ENCODE results near the gene PRSS36. TPM values are rescaled to one million over a fixed set of nuclear protein-coding genes. Genes with fewer than 3 reads are reported as not detected.
"Not testable (repeated sequence)": the region's sequence is repeated elsewhere in the genome, so short reads cannot be mapped to it uniquely, and the experiment has no call there.

PRSS36 gene
- total RNA-seq, 1 experiment from 2014 or later = 0.17 TPM

DNA sequence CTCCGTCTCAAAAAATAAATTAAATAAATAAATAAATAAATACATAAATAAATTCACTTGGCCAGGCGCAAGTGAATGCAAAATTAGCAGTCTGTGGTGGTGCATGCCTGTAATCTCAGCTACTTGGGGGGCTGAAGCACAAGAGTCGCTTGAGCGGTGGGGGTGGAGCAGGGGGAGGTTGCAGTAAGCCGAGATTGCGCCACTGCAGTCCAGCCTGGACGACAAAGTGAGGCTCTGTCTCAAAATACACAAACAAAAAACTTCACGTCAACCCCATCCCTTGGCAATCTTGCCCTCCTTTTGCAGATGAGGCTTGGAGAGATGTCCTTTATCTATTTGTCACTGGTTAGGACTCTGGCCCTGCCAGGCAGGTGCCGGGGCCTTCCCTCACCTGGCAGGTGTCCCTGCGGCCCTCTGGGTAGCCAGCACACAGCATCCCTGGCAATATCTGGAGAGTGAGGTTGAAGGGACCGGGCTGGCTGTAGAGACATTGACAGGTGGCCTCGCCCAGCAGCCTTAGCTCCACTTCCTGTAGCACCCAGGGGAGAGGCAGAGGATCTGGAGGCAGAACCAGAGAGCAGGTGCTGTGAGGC lies 4.4 kb downstream of the PRSS36 start:
- in situ Hi-C loops (cut with HindIII; ENCODE audit: low pct_unique_long_range_greater_than_20kb, low sequenced_read_pairs) = no loop called here
- DNase-seq (ENCODE audit: low read depth) = no peak

DNA sequence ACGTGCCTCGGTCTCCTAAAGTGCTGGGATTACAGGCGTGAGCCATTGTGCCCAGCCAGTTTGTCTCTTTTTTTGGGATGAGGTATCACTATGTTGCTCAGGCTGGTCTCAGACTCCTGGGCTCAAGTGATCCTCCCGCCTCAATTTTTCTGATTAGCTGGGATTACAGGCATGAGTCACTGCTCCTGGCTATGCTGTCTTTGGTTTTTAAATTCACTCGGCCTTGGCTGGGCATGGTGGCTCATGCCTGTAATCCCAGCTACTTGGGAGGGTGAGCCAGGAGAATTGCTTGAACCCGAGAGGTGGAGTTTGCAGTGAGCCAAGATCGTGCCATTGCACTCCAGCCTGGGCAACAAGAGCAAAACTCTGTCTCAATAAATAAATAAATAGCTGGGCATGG lies 5.4 kb downstream of the PRSS36 start:
- DNase-seq (ENCODE audit: low read depth); in situ Hi-C loops (cut with HindIII; ENCODE audit: low pct_unique_long_range_greater_than_20kb, low sequenced_read_pairs): not testable (repeated sequence)

- DNase-seq (ENCODE audit: low read depth) = no peak
- in situ Hi-C loops (cut with HindIII; ENCODE audit: low pct_unique_long_range_greater_than_20kb, low sequenced_read_pairs) = no loop called here
Observed at GRCh38 chr16:31143694-31144148, 6.1 kb downstream of the PRSS36 start.

DNA sequence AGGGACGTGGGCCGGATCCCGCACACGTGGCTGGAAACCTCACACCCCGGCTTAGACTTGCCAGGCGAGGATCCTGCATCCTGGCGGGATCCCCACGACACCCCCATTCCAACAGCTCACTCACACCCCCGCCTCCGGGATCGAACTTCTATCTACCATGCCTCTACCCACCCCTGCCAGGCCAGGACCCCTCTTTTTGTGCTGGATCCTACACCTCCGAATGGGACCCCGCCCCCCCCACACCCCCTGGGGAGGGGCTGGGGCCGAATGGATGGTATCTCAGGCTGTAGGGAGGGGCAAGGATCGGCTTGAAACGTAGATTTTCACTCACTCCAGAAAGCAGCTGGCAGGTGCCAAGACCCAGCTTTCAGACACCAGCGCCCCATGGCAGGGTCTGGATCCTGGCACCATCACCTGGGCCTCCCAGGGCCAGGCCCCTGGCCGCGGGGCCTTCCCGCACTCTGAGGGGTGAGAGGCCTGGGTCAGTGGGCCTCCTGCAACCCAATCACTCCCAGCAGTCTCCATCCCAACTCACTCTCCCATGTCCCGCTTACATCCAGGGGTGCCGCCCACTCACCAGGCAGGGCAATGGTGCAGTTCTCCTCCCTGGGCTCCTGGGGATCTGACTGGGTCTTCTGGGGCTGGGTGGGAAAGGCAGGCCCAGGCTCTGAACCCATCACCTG lies 6.7 kb downstream of the PRSS36 start:
- DNase-seq (ENCODE audit: low read depth) = no peak
- in situ Hi-C loops (cut with HindIII; ENCODE audit: low pct_unique_long_range_greater_than_20kb, low sequenced_read_pairs) = no loop called here

DNA sequence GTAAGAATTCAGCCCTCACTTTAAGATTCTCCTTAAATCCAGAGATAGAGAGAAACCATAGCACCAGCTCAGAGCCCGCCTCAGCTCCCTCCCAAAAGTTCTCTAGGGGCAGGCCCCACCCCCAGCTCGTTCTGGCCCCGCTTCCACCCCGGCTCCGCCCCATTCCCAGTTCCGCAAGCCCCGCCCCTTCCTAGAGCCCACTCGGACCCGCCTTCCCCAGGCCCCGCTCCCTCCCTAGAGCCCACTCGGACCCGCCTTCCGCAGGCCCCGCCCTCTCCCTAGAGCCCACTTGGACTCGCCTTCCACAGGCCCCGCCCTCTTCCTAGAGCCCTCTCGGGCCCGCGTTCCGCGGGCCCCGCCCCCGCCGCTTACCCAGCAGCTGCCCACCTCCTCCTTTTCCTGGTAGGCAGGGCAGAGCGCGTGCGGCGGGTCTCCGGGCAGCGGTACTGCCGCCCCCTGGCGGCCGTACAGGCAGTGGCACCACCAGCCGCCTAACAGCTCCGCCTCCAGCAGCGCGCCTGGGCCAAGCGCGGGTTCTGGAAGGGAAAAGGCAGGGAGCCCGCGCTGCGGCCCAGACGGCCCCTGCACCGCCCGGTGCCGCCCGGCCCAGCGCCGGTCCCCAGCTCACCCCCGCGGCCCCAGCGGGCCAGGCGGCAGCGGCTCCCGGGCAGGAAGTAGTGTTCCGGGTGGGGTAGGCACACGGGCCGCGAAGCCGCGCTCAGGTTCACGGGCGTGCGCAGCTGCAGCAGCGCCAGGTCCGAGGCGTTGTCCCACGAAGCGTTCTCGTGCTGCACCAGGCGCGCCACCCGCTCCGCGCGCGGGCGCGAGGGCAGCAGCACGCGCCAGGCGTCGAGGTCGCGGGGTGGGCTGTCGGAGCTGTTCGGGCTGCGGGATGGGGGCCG lies 7.5 kb downstream of the PRSS36 start:
- in situ Hi-C loops (cut with HindIII; ENCODE audit: low pct_unique_long_range_greater_than_20kb, low sequenced_read_pairs) = no loop called here
- peak; percentile 99 for DNase-seq (ENCODE audit: low read depth)

GRCh38 chr16:31141489-31142108 lies 8.3 kb downstream of the PRSS36 start:
- no peak for DNase-seq (ENCODE audit: low read depth)

DNA sequence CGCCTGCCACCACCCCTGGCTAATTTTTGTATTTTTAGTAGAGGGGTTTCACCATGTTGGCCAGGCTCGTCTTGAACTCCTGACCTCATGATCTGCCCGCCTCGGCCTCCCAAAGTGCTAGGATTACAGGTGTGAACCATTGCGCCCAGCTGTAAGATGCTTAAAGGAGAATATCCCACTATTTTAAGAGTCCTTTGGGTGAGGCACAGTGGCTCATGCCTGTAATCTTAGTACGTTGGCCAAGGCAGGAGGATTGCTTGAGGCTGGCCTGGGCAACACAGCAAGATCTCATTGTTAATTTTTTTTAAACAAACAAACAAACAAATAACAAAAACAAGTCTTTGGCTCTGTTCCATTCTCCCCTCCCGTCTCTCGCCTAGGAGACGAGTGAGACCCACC lies 8.8 kb downstream of the PRSS36 start:
- DNase-seq (ENCODE audit: low read depth); in situ Hi-C loops (cut with HindIII; ENCODE audit: low pct_unique_long_range_greater_than_20kb, low sequenced_read_pairs): not testable (repeated sequence)

More at GRCh38 chr16:31141489-31142108, 8.3 kb downstream of the PRSS36 start:
- in situ Hi-C loops (cut with HindIII; ENCODE audit: low pct_unique_long_range_greater_than_20kb, low sequenced_read_pairs) = no loop called here

- in situ Hi-C loops (cut with HindIII; ENCODE audit: low pct_unique_long_range_greater_than_20kb, low sequenced_read_pairs) = no loop called here
- DNase-seq (ENCODE audit: low read depth) = peak; percentile 95
Observed at GRCh38 chr16:31138621-31139578, 11.0 kb downstream of the PRSS36 start.

- in situ Hi-C loops (cut with HindIII; ENCODE audit: low pct_unique_long_range_greater_than_20kb, low sequenced_read_pairs); DNase-seq (ENCODE audit: low read depth): not testable (repeated sequence)
Observed at GRCh38 chr16:31136822-31137499, 12.9 kb downstream of the PRSS36 start.

DNA sequence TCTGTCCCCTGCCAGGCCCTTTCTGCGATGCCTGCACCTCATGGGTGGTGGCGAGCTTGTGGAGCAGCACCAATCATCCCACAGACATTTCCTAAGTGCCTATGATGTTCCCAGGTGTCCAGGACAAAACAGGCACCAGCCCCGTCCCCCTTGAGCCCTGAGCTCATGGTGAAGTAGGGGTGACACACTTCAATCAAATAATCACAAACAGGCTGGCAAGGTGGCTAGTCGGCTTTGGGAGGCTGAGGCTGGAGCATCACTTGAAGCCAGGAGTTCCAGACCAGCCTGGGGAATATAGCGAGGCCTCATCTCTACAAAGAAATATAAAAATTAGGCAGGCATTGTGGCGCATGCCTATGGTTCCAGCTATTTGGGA lies 13.6 kb downstream of the PRSS36 start:
- in situ Hi-C loops (cut with HindIII; ENCODE audit: low pct_unique_long_range_greater_than_20kb, low sequenced_read_pairs) = no loop called here
- DNase-seq (ENCODE audit: low read depth) = no peak

- DNase-seq (ENCODE audit: low read depth) = peak; percentile 38
- in situ Hi-C loops (cut with HindIII; ENCODE audit: low pct_unique_long_range_greater_than_20kb, low sequenced_read_pairs) = no loop called here
Observed at GRCh38 chr16:31135535-31136286, 14.2 kb downstream of the PRSS36 start, which contains the start of gene PRSS8. Gene PRSS8 (minus strand): TSS chr16:31135727. CDS start chr16:31135498, 229 bp downstream.

DNA sequence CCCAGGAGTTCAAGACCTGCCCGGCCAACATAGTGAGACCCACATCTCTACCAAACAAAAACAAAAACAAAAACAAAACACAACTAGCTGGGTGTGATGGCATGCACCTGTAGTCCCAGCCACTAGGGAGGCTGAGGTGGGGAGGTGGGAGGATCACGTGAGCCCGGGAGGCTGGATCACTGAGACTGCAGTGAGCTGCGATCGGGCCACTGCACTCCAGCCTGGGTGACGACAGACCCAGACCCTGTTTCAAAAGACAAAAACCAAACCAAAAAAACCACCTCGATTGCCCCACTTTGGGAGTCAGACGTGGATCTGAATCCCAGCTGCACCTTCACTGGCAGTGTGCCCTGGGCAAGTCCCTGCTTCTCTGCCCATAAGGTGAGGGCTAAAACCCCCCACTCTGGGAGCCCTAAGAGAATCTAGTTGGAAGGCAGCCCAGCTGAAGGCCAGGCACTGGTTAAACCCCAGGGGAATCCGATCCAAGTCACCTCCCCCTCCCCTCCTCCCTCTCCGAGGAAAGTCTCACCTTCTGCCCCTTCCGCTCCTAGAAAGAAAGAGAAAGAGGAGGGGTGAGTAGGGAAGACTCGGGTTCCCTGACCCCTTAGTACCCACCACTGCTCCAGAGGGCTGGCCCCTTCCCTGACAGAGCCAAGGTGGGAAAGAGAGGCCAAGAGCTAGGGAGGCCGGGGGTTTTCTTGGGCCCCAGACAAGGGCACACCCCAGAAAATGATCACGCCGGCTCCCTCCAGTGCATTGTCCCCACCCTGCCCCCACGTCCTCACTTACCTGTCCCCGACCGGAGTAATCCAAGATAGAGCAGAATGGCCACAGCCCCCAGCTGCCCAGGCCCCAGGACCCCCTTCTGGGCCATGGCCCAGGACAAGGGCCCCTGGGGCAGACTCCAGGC lies 15.0 kb downstream of the PRSS36 start:
- DNase-seq (ENCODE audit: low read depth) = no peak
- in situ Hi-C loops (cut with HindIII; ENCODE audit: low pct_unique_long_range_greater_than_20kb, low sequenced_read_pairs) = no loop called here

DNA sequence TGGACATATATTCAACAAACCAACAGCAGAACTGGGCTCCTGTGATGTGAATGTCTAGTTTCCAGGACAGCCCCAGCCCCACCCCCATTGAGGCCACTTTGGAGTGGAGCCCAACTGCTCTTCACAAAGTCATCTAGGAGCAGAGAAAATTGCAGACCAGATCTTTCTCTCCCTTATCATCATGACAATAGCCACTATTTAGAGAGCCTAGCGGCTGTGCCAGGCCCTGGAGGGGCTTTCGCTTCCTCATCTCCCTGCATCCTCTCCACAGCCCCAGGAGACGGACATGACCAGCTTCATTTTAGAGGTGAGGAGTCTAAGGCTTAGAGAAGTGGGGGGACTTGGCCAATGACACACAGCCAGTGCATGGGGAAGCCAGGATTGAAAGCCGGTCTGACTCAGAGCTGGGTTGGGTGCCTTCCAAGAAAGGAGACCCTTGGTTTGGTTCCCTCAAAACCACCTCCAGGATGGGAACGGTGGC lies 15.7 kb downstream of the PRSS36 start:
- in situ Hi-C loops (cut with HindIII; ENCODE audit: low pct_unique_long_range_greater_than_20kb, low sequenced_read_pairs) = no loop called here
- DNase-seq (ENCODE audit: low read depth) = no peak

DNA sequence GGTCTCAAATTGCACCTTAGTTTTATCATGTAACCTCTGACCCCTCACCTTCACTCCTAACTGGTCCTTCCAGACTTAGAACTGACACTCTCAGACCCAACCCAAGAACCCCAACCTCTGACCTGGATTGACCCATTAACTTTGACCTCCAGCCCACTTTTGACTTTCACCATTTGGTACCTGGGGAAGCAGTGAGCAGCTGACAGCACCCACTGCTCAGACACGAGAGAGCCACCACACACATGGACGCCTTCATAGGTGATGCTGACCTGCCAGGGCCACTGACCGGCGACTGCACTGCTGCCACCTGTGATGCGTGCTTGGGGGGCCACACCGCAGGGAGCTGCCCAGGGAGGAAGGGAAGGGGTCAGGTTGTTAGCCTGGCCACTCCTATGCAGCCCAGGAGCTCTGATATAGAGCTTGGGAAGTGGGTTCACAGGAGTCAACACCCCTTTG lies 16.8 kb downstream of the PRSS36 start:
- no peak for DNase-seq (ENCODE audit: low read depth)
- in situ Hi-C loops (cut with HindIII; ENCODE audit: low pct_unique_long_range_greater_than_20kb, low sequenced_read_pairs) = no loop called here

- no peak for DNase-seq (ENCODE audit: low read depth)
- in situ Hi-C loops (cut with HindIII; ENCODE audit: low pct_unique_long_range_greater_than_20kb, low sequenced_read_pairs) = no loop called here
Observed at GRCh38 chr16:31132303-31132979, 17.4 kb downstream of the PRSS36 start.

Measured in Caki2 (cell line).